Stomach (tissue), 4 donors: ENCODE measurements around the gene HEBP2.

Source experiments
- CTCF ChIP-seq, 7 experiments: fragments of 450-650 bp in 4 of 7; fragments of 200-600 bp in 3 of 7; sonication (generic) in 3 of 7; IDR thresholded peaks; one replicate each; pipeline ENCODE4 v1.5.1; 2016 to 2019; ENCODE audit warnings: antibody characterized with exemption in 7 of 7, control low read depth in 2 of 7, mild to moderate bottlenecking in 1 of 7
- POLR2A ChIP-seq, 4 donors: fragments of 450-650 bp; IDR thresholded peaks; one replicate each; pipeline ENCODE4 v1.6.1; 2016; ENCODE audit warnings: antibody characterized with exemption in 4 of 4, control low read depth in 2 of 4, mild to moderate bottlenecking in 1 of 4, moderate library complexity in 1 of 4

GRCh38 chr6:138446821-138447220 is 42.8 kb downstream of the HEBP2 start:
- TF ChIP-seq CTCF (IDR thresholded peaks at IDR 0.05) (no peak), POLR2A (IDR thresholded peaks at IDR 0.05) (no peak)
